Gastrocnemius medialis (tissue), 4 donors: Measurements from ENCODE around the gene COL6A1.

ENCODE experiments used
- POLR2A ChIP-seq, 2 donors: fragments of 450-650 bp; IDR thresholded peaks; one replicate each; pipeline ENCODE4 v1.6.1; 2017; ENCODE audit warnings: antibody characterized with exemption in 2 of 2, mild to moderate bottlenecking in 2 of 2, moderate library complexity in 2 of 2
- TF ChIP-seq, protein P1 (sequence below), 5 experiments: fragments of 450-650 bp in 3 of 5; fragments of 200-600 bp in 2 of 5; sonication (generic) in 2 of 5; IDR thresholded peaks in 4 of 5; conservative IDR thresholded peaks in 1 of 5; 1 replicate in 4 of 5; 2 replicates in 1 of 5; pipeline ENCODE4 v1.5.1; 2016 to 2019; ENCODE audit warnings: antibody characterized with exemption in 5 of 5, mild to moderate bottlenecking in 3 of 5, moderate library complexity in 3 of 5

DNA sequence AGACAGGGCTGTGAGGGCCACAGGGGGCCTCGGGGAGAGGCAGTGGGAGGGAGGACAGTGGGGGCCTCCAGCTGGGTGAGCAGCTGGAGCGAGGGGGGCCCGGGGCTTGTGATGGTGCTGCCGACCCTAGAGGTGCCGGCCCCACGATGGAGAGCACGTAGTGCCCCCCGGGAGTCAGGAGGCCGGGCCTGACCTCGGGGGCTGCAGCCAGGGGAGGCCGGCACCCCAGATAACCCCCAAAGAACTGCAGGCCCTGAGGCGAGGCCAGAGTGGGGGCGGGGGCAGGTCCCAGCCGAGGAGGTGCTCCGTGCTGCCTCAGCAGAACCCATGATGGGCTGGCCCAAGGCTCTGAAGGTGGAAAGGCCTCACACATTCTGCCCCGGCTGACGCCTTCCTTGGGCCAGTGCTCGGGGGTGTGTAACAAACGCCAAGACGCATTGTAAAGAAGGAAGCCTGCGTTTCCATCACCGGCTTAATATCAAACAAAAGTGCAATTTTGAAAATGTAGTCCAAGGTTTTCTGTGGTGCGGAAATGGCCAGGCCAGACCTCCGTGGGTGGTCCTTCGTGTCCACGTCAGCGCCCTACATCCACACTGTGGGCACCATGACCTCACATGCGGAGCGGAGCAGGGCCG, 55.2 kb downstream of the COL6A1 start:
- no peak for TF ChIP-seq POLR2A (IDR thresholded peaks at IDR 0.05)
- TF ChIP-seq, protein P1, sequence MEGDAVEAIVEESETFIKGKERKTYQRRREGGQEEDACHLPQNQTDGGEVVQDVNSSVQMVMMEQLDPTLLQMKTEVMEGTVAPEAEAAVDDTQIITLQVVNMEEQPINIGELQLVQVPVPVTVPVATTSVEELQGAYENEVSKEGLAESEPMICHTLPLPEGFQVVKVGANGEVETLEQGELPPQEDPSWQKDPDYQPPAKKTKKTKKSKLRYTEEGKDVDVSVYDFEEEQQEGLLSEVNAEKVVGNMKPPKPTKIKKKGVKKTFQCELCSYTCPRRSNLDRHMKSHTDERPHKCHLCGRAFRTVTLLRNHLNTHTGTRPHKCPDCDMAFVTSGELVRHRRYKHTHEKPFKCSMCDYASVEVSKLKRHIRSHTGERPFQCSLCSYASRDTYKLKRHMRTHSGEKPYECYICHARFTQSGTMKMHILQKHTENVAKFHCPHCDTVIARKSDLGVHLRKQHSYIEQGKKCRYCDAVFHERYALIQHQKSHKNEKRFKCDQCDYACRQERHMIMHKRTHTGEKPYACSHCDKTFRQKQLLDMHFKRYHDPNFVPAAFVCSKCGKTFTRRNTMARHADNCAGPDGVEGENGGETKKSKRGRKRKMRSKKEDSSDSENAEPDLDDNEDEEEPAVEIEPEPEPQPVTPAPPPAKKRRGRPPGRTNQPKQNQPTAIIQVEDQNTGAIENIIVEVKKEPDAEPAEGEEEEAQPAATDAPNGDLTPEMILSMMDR (IDR thresholded peaks at IDR 0.05 in 4 of 5, conservative IDR thresholded peaks at IDR 0.05 in 1 of 5), result no peak
